ENCODE results near the gene MAML2.
"Not testable (repeated sequence)": the region's sequence is repeated elsewhere in the genome, so short reads cannot be mapped to it uniquely, and the experiment has no call there.

Gene MAML2

DNA sequence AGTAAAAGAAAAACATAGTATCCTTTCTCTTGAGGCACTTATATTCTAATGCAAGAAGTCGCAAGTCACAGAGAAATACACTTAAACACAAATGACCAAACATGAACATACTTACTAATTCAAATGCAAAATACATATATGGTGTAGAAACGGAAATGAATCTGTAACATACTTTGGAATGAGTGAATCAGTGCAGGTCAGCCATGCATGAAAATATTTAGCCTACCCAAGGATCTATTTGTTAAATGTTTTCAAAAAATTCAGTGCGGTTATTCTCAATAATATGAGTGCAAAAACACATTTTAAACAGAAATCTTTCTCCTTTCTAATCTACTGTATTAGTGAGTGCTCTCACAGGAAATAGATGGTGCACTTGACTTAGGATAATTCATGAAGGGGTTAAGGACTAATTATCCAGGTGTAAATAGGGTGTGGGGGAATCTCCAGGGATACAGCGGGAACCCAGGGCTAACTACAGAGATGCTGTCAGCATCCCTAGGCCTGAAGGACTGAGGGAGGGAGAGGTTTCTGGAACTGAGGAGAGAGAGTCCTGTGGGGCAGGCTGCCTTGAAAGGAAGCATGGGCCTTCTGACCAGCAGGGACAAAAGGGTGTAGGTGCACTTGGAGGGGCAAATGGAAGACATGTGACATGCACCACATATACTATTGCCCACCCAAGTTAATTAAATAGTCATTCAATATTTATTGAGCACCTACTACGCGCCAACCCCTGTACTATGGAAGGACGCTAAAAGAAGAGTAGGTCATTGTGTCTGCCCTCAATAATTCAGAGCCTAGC is 139.2 kb downstream of the MAML2 start:
- no peak for DNase-seq

DNA sequence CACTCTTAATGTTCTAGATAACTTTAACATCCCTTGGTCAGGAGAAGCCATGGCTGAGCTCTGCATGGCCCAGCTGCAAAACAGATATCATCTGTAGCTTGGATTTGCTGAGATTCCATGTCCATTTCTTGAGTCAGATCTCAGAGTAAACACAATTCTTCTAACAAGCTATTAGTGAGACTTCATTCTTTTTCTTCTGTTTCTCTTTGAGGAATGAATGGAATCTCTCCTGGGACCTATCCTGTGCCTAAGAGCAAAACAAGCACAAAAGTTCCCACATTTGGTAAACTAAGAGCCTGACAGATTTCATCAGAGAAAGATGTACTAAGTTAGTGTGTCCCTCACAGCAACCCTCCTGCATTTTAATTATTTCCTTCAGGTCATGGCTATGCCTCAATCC is 142.8 kb downstream of the MAML2 start:
- DNase-seq: no peak

DNA sequence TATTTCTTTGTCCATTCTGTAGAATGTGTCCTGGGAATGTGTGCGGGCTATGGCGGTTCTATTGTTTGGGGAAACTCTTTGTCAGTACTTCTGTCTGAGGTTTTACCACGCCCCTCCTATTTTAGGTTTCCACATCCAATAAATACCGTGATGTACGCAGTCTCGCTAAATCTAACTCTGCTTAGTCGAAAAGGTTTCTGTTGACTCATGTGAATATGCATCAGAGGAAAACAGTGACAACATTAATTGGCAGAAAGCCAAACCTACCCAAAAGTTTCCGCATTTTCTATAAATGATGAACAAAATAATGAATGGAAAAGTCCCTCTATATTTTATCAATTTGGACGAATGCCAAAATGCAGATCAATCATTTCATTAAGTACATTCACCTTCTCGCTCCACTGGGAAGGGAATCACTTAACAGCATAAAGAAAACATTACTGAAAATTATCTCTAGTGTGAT is 143.4 kb downstream of the MAML2 start:
- DNase-seq: no peak

DNA sequence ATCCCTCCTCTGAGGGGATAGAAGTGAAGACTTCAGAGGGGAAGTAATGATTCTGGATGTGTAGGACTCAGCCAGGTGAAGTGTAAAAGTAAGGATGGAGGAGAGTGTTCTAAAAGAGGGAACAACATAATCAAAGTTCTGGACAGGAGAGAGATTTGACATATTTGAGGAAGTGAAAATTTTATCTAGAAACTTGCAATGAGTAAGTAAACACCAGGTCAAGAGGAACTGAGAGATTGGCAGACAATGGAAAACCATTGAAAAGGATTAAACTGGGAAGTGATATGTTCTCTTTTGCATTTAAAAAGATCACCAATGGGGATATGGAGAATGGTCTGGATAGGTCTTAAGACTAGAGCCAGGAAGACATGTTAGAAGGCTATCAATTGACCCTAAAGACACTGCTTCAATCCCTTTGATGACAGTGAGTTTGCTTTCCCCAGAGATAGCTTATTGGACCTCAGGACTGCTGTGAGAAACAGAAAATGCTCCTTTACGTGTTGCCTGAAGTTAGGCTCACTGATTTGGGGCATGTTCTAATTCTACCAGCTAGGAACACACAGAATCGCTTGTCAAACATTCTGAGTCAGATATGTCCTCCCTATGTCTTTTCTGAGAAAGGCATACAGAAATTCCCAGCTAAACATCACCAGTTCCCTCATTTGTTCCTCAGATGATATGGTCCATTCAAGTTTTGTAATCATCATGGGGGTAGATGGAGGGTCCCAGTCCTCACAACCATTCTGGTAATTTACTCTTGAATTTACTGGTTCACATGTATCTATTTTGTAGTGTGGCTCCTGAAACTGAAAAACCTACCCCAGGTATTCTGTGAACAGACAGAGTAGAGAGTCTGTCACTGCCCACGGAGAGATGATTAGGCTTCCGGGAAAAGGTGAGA is 144.9 kb downstream of the MAML2 start:
- DNase-seq: no peak

DNA sequence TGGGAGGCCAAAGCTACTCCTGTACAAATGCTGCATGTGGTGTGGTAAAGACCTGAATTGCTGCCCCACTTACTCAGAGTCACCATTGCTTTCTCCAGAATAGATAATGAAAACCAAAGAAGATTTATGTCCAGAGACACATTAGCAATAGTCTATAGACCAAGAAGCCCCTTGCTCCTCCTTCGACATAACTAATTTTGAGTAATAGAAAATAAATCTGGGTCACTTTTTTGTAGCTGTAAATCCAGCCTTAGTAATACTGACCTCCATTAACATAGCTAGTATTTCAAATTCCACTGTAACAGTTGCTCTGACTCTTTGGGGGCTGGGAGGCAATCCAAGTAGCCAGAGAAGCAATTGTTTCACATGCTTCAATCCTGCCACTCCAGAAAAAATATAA is 145.9 kb downstream of the MAML2 start:
- DNase-seq: no peak

DNA sequence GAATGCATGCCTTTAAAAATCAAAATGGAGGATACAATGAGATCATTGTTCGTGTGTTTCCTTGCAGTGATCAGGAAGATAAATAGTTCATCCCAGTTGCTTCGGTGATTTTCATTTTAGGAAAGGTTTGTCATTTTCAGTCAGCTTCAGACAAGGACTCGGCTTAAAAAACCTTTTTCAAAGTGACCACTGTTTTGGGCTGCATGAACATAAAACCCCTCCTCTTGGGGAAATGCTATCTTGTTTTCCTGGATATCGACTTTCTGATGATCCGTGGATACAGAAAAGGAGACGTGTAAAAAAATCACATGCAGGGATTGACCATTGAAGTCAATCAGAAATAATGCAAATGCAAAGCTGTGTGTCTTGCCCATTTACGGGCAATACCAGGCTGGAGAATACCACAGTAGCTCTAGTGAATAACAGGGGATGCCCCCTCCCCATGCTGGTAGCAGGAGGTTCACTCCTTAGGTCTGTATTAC is 146.8 kb downstream of the MAML2 start:
- no peak for DNase-seq

DNA sequence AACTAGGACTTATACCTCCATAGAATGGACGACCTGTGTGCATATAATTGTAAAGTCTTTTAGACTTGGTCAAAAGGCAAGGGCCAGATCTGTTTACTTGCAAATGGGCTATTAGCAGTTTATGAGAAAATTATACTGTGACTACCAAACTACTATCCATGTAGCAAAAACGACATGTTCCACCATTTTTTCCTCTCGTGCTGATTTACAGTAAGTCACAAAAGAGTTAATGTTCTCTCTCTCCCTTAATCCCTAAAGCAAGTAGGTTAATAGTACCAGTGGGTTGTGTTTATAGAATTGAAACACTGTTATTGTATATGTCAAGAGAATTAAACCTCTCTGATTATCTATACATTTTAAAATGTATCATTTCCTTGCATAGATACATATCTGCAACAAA is 147.3 kb downstream of the MAML2 start:
- DNase-seq: no peak

DNA sequence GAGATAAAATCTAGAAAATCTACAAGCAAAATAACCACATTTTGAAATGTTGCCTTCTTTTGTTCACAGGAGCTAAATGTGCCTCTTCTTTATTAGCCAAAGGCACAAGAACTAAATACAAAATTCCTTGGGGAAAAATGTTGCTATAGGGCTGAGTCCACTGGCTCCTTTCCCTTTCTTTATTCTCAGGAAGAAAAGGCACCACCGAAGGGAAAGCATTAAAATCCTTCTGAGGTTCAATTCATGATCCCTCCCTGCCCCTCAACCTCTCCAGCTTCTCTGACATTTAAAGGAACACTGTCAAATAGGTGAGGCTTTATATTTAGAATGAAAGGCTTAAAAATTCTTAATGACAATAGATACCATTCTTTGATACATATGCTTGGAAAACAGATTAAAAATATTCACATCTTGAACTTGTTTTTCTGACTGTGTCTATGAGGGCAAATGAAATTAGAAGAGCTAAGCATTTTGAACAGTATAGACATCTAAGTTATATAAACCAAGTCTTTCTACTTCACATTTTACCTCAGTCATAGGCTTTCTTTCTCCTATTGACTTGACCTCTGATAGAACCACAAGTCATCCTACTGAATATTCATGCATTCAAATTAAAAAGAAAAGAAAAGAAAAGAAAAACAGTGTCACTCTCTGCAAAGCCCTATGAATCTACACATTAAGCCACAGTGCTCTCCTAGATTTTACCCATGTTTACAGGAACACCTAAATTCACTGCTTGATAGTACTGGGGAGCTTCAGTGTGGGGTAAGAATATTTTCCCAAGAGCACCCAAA is 148.2 kb downstream of the MAML2 start:
- DNase-seq: no peak

DNA sequence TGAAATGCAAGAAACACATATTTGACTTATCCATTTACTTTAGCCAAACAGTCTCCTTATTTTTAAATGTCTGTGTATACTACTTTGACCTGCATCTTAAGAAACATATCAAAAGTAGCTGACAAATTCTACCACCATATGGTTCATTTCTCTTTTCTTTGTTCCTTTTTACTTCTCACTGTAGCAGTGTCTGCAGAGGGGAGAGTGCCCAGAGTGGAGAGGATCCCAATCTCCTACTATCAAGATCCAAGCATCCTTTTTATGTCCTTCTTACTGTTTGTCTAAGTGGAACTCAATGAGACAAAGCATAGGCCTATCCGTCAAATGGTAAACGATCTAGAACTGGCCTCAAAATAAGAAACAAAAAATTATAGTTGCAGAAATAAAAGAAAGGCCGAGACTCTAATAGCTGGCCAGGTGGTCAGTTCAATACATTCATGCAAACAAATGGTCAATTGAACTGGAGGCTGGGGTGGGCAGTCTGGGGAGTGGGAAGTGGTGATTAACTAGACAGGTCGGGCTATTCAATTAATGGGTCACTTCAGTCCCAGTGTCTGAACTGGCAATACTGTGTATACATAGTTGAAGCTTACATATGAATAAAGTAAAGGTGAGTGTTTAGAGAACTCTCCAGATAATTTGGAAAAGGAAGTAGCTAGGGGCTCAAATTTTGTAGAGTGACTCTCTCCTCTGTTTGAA is 149.1 kb downstream of the MAML2 start:
- DNase-seq: no peak

DNA sequence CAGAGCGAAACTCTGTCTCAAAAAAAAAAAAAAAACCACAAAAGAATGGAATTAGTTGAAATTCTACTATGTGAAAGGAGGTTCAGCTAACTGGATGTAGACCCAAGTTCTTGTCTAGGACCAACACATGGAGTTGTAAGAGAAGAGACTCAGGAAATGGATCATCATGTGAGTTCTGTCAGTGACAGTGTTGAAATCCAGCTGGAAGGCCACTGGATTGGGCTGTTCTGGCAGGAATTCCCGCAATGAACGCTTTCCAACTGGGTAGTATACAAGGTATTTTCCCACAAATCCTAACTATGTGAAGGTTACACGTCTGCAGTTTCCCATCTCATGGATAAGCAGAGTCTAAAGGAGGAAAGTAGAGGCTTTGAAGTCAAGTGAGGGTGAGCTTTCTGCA is 151.2 kb downstream of the MAML2 start:
- DNase-seq: no peak

DNA sequence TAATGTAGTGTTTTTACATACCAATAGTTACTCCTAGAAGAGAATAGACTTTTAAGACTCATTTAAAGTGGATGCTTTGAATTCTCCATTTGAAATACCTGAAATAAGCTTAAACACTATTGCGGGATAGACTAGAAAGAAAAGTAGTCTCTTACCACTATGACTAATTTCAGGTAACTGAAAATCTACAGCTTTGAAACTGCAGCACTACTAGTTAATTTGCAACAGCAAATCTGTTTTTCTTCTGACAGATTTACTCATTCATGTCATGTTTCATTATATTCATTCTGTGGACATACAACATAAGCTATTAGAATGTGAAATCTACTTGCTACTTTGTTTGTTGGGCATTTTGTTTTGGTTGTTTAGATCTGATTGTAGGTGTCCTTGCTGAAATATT is 153.6 kb downstream of the MAML2 start:
- no peak for DNase-seq

DNA sequence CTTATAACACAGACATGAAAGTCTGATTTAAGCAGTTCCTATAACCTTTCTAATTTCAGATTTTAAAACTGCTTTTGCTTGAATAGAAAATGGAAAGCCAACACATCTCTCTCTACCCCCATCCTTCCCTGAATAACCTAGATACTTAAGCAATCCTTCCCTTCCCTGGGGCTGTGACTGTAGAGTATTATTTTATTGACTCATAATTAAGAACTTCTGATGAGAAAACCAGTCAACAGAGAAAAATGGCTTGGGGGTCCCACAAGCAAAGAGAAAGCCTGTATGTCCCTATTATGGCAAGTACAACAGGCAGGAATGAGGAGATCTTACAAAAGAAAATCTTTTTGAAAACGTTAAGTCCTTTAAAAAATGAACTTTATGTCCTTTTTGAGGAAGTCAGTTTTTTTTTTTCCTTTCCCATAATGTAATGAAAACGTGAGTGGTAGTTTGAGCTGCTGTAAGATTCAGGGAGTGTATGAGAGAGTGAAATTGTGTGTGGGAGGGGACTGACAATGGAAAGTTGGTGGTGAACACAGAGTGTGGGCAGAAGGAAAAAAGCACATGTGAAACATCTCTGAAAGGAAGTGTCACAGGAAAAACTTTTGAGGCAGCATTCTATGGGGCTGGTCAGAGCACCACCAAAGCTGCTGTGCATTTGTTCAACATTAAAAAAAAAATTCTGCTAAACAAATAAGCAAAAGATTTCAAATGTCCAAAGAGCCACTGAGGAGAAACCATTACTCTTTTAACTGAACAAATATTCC is 154.6 kb downstream of the MAML2 start:
- no peak for DNase-seq

DNA sequence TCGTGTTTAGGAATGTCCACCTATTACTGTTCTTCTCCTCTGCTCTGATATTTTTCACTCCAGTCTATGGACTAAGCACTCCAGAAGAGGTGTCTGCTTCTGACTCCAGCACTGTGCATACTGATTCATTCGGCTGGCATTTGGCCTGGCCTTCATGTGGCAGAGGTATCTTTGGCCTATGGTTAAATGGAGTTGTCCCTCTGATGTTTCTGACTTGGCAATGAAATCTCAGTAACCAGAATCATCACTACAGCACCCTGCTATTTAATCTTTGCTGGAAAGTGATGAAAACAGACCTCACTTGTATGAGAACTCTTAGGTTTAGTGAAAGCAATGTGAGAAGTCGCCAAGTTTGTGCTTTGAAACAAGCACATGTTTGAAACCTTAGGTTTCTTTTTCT is 155.2 kb downstream of the MAML2 start:
- DNase-seq: no peak

DNA sequence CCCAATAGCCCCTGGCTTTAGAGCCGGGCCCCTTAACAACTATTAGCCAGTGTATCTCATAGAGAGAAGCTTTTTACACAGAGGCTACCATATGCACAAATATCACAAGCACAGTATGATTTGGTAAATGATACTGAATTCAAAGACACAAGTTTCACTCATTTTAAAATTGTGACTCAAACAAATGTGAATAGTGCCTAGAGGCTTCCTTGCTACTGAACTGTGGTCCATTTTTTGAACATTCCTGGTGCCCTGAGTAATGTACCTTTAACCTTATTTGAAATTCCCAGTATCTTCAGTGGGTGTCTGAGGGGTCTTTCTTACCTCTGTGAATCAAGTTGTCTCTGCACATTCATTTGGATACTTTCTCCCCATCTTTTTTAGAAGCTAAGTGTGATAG is 156.2 kb downstream of the MAML2 start:
- no peak for DNase-seq

DNA sequence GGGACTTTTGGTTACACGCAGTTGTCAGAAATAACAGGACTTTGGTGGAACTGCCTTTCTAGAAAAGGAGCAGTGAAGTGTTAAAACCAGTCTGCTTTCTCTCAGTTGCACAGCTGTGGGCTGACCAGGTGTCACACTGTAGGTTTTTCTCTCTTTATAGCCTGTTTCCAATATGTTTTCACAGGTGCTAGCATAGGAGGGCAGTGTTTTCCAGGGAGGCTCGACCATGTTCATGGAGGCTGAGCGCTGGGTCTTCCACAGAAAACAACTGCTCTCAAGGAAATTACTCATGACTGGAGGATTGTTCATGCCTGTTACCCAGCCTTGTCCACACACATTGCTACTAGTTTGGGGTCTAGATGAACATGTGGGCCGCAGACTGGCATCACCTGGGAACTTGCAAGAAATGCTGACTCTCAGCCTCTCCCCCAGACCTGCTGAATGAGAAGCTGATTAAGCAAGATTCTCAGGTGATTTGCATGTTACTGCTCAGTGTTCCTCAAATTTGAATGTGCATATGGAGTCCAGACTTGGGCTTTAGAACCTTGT is 157.7 kb downstream of the MAML2 start:
- DNase-seq: no peak

DNA sequence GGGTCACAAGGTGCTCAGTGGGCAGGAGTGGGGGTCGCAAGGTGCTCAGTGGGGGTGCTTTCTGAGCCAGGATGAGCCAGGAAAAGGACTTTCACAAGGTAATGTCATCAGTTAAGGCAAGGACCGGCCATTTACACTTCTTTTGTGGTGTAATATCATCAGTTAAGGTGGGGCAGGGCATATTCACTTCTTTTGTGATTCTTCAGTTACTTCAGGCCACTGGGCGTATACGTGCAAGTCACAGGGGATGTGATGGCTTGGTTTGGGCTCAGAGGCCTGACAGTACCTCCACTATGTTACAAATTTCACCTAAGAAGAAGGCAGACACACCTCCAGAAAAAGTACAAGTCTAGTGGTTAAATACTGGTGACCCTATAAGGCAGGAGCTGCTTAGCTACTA is 162.1 kb downstream of the MAML2 start:
- DNase-seq: not testable (repeated sequence)

DNA sequence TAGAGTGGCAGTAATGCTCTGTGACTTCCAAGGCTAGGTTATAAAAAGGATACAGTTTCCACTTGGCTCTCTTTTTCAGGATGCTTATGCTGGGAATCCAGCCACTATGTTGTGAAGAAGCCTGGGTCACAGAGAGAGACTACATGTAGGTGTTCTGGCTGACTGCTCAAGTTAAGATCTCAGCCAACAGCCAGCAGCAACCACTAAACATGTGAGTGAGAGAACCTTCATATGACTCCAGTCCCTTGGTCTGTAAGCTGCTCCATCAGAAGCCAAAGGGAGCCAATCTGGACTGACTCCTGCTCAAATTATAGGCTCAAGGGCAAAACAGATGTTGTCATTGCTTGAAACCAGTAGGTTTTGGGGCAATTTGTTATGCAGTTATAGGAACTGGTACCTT is 162.7 kb downstream of the MAML2 start:
- no peak for DNase-seq

DNA sequence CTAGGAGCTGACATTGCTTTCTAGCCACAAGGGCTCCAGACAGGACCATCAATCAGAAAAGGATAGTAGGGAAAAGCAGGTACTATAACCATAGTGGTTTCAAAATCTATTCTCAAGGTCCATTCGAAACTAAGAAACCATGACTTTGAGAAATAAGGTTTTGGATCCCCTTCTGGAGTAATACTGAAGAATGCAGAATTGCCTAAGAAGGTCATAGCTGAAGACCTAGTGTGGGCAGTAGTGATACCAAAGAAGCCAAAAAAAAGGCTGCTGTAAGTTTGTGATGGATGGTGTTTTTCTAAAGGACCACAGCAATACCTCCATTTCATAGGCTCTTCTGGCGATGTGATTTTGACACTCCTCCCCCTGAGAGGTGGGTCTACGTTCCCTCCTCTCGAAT is 163.1 kb downstream of the MAML2 start:
- no peak for DNase-seq

DNA sequence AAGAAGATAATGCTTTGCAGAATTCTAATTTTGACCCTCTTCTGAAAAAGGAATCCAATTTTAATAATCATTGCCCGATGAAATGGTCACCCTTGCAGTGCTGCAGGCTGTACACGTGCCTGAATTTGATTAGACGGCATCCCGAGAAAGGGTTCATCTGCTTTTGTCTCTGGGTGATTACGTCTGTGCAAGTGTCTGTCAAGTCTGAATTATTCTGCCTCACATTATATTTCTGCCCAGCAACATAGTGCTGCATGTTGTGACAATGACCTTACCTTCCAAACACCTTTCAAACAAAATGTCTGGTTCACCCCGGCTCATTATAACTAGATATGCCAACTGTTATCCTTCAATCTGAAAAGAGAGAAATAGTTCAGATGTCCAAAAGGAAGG is 164.1 kb downstream of the MAML2 start:
- no peak for DNase-seq

DNA sequence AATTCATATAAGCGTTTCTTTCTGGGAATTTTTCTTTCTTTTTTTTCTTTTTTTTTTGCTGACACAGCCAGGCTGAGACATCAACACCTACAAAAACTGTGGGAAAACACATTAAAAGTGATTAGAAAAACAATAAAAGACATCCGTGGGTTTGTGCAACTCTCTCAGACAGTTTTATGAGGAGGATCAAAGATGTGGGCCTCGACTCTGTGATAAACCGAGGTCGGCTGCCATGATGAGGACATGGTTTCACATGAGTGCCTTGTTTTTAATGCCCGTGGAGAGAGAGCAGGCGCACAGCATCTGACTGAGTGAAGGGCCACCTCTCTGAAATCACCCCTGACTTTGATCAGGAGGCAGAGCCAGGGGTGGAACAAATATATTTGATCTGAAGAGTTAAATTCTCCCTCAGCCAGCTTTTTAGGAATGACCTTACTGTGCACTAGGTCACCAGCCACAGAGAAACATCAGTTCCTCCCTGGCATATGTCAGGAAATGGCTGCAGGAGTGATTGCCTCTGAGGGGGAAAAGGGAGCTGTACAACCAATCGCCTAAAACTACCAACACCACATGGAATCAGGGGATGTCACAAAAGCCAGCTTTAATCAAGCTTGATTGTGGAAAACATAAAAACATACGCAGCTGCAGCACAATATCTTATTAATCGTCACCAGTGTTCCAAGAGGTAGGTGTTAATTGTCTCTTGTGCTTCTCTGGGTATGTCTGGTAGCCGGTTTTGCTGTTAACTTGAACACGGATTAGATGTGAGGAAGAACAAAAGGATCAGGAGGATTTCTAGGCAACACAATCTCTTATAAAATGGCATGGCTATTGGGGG is 164.7 kb downstream of the MAML2 start:
- no peak for DNase-seq

Measured in 8988T (cell line).